Epithelial cell of esophagus (primary cell): ENCODE data around the gene NPM1.
A peak's percentile ranks its signal among the peaks of the same experiment; 100 is the strongest.
"Not testable (repeated sequence)": the region's sequence is repeated elsewhere in the genome, so short reads cannot be mapped to it uniquely, and the experiment has no call there.

Source experiments
- DNase-seq: peaks from one replicate; pipeline ENCODE4 v3.0.0; 2010; ENCODE audit warnings: low read depth
- H3K4me3 ChIP-seq: 2 replicates; pipeline ENCODE4 v1.5.1; 2011; ENCODE audit warnings: mild to moderate bottlenecking, low read length, control low read depth
- TF ChIP-seq, protein P1 (sequence below): IDR thresholded peaks from 2 replicates; pipeline ENCODE4 v1.5.1; 2011; ENCODE audit warnings: low read depth, mild to moderate bottlenecking, low read length, control low read depth, inconsistent platforms; ENCODE audit not compliant: insufficient read depth; ENCODE audit errors: missing control alignments

NPM1 gene

DNA sequence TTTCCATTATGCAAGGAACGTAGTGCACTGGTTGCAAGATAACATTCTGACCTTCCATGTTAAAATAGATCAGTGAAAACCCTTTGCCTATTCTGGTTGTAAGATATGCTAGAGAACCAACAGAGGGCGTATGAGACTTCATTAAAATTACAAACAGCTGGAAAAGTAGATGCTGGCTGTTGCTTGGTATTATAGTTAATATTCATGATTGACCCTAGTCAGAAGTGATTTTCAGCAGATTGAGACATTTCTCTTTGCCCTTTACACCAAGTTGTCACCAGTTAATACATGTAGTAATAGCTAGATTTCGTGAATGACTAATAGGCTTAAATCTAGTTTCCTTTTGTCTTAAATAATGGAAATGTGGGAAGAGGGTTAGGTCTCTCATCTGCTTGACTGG, 18.0 kb downstream of the NPM1 start:
- peak; percentile 25 for DNase-seq
- TF ChIP-seq, protein P1, sequence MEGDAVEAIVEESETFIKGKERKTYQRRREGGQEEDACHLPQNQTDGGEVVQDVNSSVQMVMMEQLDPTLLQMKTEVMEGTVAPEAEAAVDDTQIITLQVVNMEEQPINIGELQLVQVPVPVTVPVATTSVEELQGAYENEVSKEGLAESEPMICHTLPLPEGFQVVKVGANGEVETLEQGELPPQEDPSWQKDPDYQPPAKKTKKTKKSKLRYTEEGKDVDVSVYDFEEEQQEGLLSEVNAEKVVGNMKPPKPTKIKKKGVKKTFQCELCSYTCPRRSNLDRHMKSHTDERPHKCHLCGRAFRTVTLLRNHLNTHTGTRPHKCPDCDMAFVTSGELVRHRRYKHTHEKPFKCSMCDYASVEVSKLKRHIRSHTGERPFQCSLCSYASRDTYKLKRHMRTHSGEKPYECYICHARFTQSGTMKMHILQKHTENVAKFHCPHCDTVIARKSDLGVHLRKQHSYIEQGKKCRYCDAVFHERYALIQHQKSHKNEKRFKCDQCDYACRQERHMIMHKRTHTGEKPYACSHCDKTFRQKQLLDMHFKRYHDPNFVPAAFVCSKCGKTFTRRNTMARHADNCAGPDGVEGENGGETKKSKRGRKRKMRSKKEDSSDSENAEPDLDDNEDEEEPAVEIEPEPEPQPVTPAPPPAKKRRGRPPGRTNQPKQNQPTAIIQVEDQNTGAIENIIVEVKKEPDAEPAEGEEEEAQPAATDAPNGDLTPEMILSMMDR, result peak; percentile 39
- H3K4me3 ChIP-seq, result no peak overlapping the region

DNA sequence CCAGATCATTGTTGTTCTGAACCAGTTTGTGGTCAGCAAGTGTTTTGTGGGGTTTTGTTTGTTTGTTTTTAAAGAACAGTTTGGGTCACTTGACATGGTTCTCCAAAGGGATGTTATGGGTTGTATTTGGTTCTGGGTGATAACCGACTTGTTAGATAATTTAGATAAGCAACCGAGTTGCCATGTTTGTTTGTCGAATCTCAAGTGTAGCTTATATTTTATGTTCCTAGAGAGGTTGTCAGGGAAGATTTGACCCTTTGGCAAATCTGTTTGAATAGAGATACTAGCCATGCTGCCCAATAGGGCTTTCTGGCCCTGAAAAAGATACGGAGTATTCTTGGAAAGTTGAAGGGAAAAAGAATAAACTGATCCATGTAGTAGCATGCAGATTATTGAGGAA, 19.6 kb downstream of the NPM1 start:
- no peak overlapping the region for H3K4me3 ChIP-seq
- TF ChIP-seq, protein P1, result no peak
- DNase-seq, result no peak

GRCh38 chr5:171409164-171410136, 21.8 kb downstream of the NPM1 start:
- no peak overlapping the region for H3K4me3 ChIP-seq
- TF ChIP-seq, protein P1, result no peak

DNA sequence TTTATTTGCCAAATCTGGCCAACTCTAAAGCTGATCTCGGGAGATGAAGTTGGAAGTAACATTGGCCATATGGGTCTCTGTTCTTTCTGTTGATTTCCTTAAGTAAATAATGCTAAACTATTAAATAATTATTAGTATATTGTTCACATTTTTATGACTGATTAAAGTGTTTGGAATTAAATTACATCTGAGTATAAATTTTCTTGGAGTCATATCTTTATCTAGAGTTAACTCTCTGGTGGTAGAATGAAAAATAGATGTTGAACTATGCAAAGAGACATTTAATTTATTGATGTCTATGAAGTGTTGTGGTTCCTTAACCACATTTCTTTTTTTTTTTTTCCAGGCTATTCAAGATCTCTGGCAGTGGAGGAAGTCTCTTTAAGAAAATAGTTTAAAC, 22.5 kb downstream of the NPM1 start:
- H3K4me3 ChIP-seq, result no peak overlapping the region
- TF ChIP-seq, protein P1, result no peak
- DNase-seq, result no peak

More at GRCh38 chr5:171409164-171410136, 21.8 kb downstream of the NPM1 start:
- DNase-seq, result no peak

DNA sequence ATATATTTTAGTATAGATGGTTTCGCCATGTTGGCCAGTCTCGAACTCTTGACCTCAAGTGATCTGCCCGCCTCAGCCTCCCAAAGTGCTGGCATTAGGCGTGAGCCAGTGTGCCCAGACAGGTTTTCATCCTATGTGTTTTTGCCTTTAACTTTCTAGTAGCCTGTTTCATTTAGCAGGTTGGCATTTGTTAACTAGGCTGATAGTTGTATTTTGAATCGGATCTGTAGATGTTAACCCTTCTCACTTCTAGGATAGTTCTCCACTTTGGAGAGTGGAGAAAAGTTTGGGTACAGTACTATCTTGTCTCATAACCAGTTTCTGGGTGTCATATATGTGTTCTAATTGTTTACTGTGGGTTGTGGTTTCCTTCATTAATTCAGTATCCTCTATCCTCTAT, 24.5 kb downstream of the NPM1 start:
- DNase-seq, result no peak

GRCh38 chr5:171413153-171413910, 25.7 kb downstream of the NPM1 start:
- no peak overlapping the region for H3K4me3 ChIP-seq
- DNase-seq, result no peak
- TF ChIP-seq, protein P1, result no peak

More for the DNA sequence above, 24.5 kb downstream of the NPM1 start:
- no peak overlapping the region for H3K4me3 ChIP-seq
- TF ChIP-seq, protein P1, result no peak

- DNase-seq, result not testable (repeated sequence)
These were observed 26.3 kb downstream of the NPM1 start for GRCh38 chr5:171413993-171414392.

More at GRCh38 chr5:171413993-171414392, 26.3 kb downstream of the NPM1 start:
- not testable (repeated sequence) for H3K4me3 ChIP-seq
